H1 (cell line): ENCODE data around the gene TDRD9. TPM values are rescaled to one million over a fixed set of nuclear protein-coding genes. Genes with fewer than 3 reads are reported as not detected.

Experiments used
- CBX8 ChIP-seq: fragments of 300-800, 300-1000 bp; sonication (generic); IDR thresholded peaks from 2 replicates; pipeline ENCODE4 v1.7.1; 2016; ENCODE audit warnings: low read depth, low read length, borderline replicate concordance
- HDAC6 ChIP-seq: IDR thresholded peaks from one replicate; pipeline ENCODE4 v1.7.1; 2012; ENCODE audit warnings: low read depth, mild to moderate bottlenecking, inconsistent platforms, low read length, moderate library complexity
- MAFK ChIP-seq: IDR thresholded peaks from 2 replicates; pipeline ENCODE4 v1.6.1; 2012; ENCODE audit warnings: low read depth, mild to moderate bottlenecking, improper control_type of control experiment, low read length
- PHF8 ChIP-seq: fragments of 200-600 bp; sonication (generic); conservative IDR thresholded peaks from 2 replicates; pipeline ENCODE4 v1.7.1; 2012; ENCODE audit warnings: low read depth, mild to moderate bottlenecking, inconsistent platforms, low read length, moderate library complexity
- SP1 ChIP-seq: IDR thresholded peaks from 2 replicates; pipeline ENCODE4 v1.6.1; 2011; ENCODE audit warnings: low read depth, low read length
- polyA plus RNA-seq, 7 experiments: library from polyadenylated mRNA; depleted of rRNA in 3 of 7; stranded (reverse) in 5 of 7; unstranded in 2 of 7; fragments of >200 nt in 5 of 7; fragments of 200-250 nt in 2 of 7; gene quantifications; 1 replicate in 5 of 7; 2 replicates in 1 of 7; 4 replicates in 1 of 7; pipeline versions ENCODE4 v1.2.1 to v1.2.3, GENCODE V29; 2011 to 2013; ENCODE audit warnings: missing spikeins in 2 of 7, mixed read lengths in 2 of 7
- total RNA-seq: library from RNA; stranded (reverse); fragmentation: NEBNext Ultra II Directional; extraction: Animal tissue kit (Norgen Biotek cat#: 25700); gene quantifications from 2 replicates; pipeline ENCODE4 v1.2.1, GENCODE V29; 2021

TDRD9 gene
- total and polyA plus RNA-seq, 2 of the 8 experiments (the other 6 are each of a cell fraction or from before 2014, with no cell fraction given) = not detected

- TF ChIP-seq PHF8 (no peak), MAFK (no peak), CBX8 (no peak), SP1 (no peak), HDAC6 (no peak)
- TF ChIP-seq, all 59 proteins: peak for 0
Observed at GRCh38 chr14:104036212-104036611, 108.0 kb downstream of the TDRD9 start (continued).
